ENCODE results near the gene COASY.

The COASY gene

GRCh38 chr17:42568341-42569111, 6.6 kb downstream of the COASY start:
- H3K27ac ChIP-seq, result peak overlapping the region; percentile 85

DNA sequence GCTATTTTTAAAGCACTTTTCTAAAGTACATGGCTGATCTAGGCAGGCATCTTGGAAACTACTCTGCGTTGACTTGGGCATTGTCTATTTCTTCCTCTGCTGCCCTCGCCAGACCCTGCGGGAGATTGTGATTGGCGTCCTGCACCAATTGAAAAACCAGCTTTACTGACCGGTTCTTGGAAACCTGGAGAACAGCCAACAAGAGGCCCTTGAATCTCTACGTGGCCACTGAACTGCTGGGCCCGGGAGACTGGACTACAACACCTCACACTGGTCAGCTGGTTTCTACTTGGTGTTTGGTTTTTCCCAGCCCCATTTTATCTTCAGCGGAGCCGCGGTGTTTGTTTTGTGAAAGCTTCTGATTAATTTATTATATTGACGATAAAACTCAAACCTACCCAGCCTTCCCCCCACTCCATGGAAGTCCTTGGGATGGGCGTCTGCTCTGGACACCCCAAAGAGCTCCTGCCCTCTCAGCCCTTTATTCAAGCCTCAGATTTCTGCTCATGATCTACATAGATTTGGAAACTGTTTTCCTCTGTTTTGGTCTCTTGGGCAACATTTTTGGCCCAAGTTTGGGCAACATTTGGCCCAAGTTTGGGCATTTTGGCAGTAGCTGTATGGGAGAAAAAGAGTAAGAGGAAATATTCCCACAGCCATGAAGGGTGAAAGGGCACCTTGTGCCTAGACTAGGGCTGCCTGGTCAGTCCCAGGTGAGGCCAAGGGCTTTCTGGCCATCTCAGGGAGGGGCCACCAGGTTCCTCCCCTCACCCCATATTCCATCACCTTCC, 9.7 kb downstream of the COASY start:
- no peak overlapping the region for H3K27ac ChIP-seq
- no peak for DNase-seq (ENCODE audit: low read depth, low spot score)

More at GRCh38 chr17:42568341-42569111, 6.6 kb downstream of the COASY start:
- no peak for DNase-seq (ENCODE audit: low read depth, low spot score)

DNA sequence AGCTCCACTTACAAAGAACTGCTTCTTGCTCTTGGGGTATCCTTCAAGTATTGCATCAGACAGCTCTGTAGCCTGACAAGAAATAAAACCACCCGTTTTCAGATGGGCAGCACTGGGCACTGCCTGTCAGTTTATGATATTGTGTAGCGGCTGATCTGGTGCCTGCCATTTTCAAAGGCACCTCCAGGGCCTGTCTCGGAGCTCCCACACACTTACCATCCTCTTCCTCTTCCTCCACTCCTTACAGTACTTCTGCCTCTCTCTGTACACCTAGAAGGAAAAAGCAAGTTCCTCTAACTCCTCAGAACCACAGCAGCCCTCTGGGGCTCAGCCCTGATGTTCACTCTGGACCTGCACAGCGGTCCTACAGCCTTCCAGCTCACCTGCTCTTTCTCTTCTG, 11.1 kb downstream of the COASY start:
- DNase-seq (ENCODE audit: low read depth, low spot score), result no peak
- H3K27ac ChIP-seq, result no peak overlapping the region

DNA sequence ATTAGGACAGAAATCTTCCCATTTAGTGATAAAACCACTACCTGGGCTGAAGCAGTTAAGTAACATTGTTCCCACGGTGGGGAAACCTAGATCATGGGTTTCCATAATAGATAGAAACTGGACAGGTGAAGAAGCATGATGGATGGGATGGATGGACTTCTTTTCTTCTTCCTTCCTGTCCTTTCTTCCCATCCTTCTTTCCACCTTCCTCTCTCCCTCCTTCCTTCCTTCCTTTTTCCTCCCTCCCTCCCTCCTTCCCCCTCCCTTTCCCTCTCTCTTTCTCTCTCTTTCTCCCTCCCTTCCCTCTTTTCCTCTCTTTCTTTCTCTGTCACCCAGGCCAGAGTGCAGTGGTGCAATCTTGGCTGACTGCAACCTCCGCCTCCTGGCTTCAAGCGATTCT, 12.5 kb downstream of the COASY start:
- no peak for DNase-seq (ENCODE audit: low read depth, low spot score)
- H3K27ac ChIP-seq, result no peak overlapping the region

GRCh38 chr17:42577140-42577531, 15.2 kb downstream of the COASY start:
- no peak for DNase-seq (ENCODE audit: low read depth, low spot score)
- H3K27ac ChIP-seq, result peak overlapping the region; percentile 75

DNA sequence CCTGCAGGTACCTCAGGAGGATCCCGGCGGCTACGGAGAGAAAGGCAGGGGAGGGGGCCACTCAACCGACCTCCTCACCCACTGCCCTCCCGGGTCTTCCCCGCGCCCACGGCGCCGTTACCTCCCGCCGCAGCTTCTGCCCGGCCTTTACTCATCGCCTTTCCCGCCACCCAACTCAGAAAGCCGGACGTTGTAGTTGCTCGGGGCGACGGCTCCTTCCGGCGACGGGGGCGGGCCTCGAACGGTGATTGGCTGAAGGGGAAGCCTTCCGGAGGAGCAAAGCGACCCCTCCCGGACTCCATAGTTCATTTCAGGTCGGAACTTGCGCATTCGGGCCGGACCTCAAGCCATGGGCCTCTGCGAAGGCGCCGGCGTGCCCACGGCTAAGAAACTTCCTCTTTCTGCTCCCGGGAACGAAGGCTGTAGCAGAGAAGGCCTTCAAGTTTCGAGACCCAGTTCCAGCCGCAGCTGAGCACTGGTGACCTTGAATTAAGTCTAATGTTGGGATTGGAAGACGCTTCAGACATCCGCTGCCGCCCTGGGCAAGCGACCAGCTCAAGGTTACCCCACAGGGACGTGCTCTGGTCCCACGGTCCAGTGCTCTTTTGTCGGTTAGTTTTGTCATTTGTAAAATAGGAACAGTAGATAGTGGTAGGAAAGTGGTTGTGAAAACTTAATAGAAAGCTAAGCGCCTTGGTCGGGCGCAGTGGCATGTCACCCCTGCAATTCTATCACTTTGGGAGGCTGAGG, 15.8 kb downstream of the COASY start, which contains the start of gene PSMC3IP:
TSS of gene PSMC3IP (minus strand) at position 198 of the 750 bp plus-strand sequence. CDS start at position 155, 43 bp downstream.
- DNase-seq (ENCODE audit: low read depth, low spot score), result no peak

GRCh38 chr17:42578282-42578869, 16.4 kb downstream of the COASY start:
- peak overlapping the region; percentile 75 for H3K27ac ChIP-seq
- DNase-seq (ENCODE audit: low read depth, low spot score), result no peak

More for the DNA sequence above, 15.8 kb downstream of the COASY start, which contains the start of gene PSMC3IP:
- H3K27ac ChIP-seq, result peak within 1 kb of the TSS; percentile 75

- no peak for DNase-seq (ENCODE audit: low read depth, low spot score)
- H3K27ac ChIP-seq, result no peak overlapping the region
Observed at GRCh38 chr17:42579794-42580551, 18.0 kb downstream of the COASY start.

DNA sequence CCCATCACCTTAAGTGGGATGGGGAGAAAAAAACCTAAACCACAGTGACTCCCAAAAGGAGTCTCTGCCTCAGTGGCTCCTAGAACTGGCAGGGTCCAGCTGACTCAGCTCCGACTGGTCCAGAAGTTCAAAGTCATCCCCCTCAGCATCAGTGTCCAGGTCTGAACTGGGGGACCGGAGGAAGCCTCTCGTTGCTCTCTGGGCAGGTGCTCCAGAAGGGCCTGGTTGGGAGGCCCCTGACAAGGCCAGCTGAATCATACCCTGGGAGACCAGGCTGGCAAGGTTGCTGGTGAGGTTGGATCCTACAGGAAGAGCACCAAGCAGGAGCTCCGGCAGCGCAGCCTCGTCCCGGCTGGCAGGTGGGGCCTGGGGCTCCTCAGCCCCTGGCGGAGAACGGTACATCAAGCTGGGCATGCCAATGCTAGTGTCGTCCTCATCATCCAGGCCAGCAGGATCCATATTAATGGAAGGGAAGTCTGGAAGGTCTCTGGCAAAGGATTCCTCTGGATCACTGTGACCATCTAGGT, 19.9 kb downstream of the COASY start:
- no peak overlapping the region for H3K27ac ChIP-seq
- no peak for DNase-seq (ENCODE audit: low read depth, low spot score)

GRCh38 chr17:42584880-42585279, 22.9 kb downstream of the COASY start:
- no peak overlapping the region for H3K27ac ChIP-seq
- DNase-seq (ENCODE audit: low read depth, low spot score), result no peak

DNA sequence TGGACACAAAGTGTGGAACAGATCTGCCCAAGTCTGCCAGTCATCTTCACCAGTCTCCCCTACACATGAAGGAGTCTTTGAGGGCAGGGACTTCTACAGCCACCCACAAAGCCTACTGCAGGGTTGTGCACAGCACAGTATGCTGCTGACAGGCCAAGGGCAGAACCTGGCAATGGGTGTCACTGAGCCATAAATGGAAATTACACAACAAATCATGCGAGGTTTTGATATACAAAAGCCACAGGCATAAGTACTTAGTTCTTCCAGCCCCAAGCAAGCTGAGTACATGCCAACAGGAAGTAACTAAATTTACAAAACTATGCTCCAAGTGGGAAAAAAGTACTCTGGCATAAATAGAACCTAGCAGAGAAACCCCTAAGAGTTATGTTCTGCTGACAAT, 23.4 kb downstream of the COASY start:
- H3K27ac ChIP-seq, result no peak overlapping the region
- no peak for DNase-seq (ENCODE audit: low read depth, low spot score)

GRCh38 chr17:42586514-42587230, 24.7 kb downstream of the COASY start:
- H3K27ac ChIP-seq, result peak overlapping the region; percentile 91
- DNase-seq (ENCODE audit: low read depth, low spot score), result peak; percentile 89

DNA sequence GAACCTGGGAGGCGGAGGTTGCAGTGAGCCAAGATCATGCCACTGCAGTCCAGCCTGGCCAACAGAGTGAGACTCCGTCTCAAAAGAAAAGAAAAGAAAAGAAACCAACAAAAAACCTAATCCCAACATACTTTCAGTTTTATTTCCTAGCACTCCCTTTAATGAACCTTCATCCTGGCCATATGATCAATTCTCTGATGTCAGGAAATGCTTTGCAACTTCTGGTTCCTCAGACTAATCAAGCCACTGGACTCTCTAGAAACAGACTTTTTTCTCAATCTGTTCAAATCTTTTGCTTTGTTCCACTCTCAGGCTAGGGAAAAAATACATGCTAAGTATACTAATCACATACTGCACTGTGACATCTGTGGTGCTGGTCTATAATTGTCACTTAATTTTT, 28.9 kb downstream of the COASY start:
- no peak for DNase-seq (ENCODE audit: low read depth, low spot score)
- H3K27ac ChIP-seq, result no peak overlapping the region

- H3K27ac ChIP-seq, result no peak overlapping the region
- DNase-seq (ENCODE audit: low read depth, low spot score), result no peak
Observed at GRCh38 chr17:42591411-42591810, 29.5 kb downstream of the COASY start.

DNA sequence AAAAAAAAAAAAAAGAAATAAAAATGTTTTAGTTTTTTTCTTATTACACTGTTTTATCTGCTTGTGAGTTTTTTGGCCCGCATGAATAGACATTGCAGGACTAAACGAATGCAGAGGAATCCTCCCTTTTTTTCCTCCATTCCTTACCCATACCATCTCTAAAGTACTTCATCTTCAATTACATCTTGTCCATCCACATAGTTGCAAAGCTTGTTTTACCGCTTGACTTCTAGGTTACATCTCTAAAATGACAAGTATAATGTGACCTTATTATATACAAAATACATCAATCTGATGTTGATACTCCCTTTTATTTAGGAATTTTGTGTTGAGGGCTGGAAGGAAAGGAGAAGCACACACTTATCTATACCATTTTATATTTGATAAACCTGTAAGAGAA, 34.4 kb downstream of the COASY start:
- no peak for DNase-seq (ENCODE audit: low read depth, low spot score)
- H3K27ac ChIP-seq, result no peak overlapping the region

DNA sequence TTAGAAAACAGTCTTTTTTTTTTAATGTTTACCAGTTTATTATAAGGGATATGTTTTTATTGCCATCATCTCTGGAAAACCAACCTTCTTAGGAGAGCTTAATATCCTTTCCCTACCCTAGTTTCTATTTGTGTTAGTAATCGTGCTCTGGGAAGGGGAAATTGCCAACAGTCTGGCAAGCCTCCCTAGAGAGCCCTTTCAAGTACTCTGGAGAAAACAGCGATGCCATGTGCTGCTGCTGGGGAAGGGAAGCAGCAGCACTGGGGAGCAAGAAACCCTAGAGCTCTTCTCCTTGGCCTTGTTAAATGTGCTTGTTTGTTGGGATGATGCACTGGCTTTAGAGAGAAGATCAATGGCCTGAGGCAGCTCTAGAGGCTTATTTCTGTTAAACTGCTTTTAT, 37.0 kb downstream of the COASY start:
- DNase-seq (ENCODE audit: low read depth, low spot score), result no peak
- no peak overlapping the region for H3K27ac ChIP-seq

GRCh38 chr17:42603318-42603717, 41.4 kb downstream of the COASY start:
- H3K27ac ChIP-seq, result no peak overlapping the region

DNA sequence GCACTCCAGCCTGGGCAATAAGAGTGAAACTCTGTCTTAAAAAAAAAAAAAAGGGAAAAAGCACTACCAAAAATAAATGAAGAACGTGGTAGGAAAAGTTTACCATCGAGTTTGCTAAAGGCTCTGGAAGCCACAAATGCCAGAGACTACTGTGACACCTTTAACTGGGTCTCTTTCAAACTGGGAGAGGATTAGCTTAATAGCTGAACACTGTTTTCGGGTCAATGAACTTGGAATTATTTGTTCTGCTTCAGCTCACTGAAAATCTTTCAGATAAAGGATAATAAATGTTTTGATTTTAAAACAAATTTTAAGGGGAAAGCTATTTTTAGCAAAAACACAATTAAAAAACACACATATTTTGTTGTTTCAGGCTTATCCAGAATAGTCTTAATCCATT, 45.8 kb downstream of the COASY start:
- DNase-seq (ENCODE audit: low read depth, low spot score), result no peak
- H3K27ac ChIP-seq, result no peak overlapping the region

More at GRCh38 chr17:42603318-42603717, 41.4 kb downstream of the COASY start:
- DNase-seq (ENCODE audit: low read depth, low spot score), result no peak
